Measurements from ENCODE around the gene HNF4A. TPM values are rescaled to one million over a fixed set of nuclear protein-coding genes. Genes with fewer than 3 reads are reported as not detected.

Gene HNF4A
- under 1 TPM in 1 of 2 donors, not detected in 1; 0.33 TPM for total RNA-seq

GRCh38 chr20:44355498-44356352 is at the start of gene HNF4A:
HNF4A (plus strand) TSS chr20:44355699; CDS start chr20:44355805, 106 bp downstream.

GRCh38 chr20:44310664-44311639 is 44.5 kb upstream of the HNF4A start, which contains the start of gene FITM2:
FITM2 (minus strand) TSS chr20:44311202; CDS start chr20:44311148, 54 bp downstream.

GRCh38 chr20:44336725-44337380 is 18.6 kb upstream of the HNF4A start, which contains the start of gene R3HDML:
R3HDML (plus strand) TSS chr20:44337043; CDS start chr20:44337158, 115 bp downstream.

GRCh38 chr20:44475694-44476560 is 120.4 kb downstream of the HNF4A start, which contains the start of gene TTPAL:
TTPAL (plus strand) TSS chr20:44475874; CDS start chr20:44480000, 4,126 bp downstream.

Small RNA genes lying within 50 kb of the gene (small RNA-seq; reads per million reads assigned to genes)
- gene MIR3646 (0 reads per million in 2 donors), gene RF00019 (0 reads per million in 2 donors), gene RPL37AP1 (0.39 to 0.76 reads per million in 2 donors)

Other genes starting within 250 kb of the HNF4A start
- gene JPH2, start 168.5 kb upstream of the HNF4A start, total RNA-seq, result under 1 TPM; under 0.01 to 0.33 TPM
- 10 to 100 TPM; 33.4 to 46.0 TPM for gene OSER1, start 144.9 kb upstream of the HNF4A start, total RNA-seq
- gene GDAP1L1, start 108.4 kb upstream of the HNF4A start, total RNA-seq, result not detected
- gene FITM2, start 44.5 kb upstream of the HNF4A start, total RNA-seq, result 1 to 10 TPM; 4.5 to 6.0 TPM
- not detected for gene R3HDML, start 18.7 kb upstream of the HNF4A start, total RNA-seq
- gene TTPAL, start 120.2 kb downstream of the HNF4A start, total RNA-seq, result 1 to 10 TPM; 6.0 to 6.5 TPM
- gene SERINC3, start 166.4 kb downstream of the HNF4A start, total RNA-seq, result 10 to 100 TPM; 70.9 to 92.2 TPM
- 10 to 100 TPM; 16.0 to 25.5 TPM for gene PKIG, start 226.9 kb downstream of the HNF4A start, total RNA-seq